ENCODE data around the gene ADGRL3.
"Not testable (repeated sequence)": the region's sequence is repeated elsewhere in the genome, so short reads cannot be mapped to it uniquely, and the experiment has no call there.

Gene ADGRL3

DNA sequence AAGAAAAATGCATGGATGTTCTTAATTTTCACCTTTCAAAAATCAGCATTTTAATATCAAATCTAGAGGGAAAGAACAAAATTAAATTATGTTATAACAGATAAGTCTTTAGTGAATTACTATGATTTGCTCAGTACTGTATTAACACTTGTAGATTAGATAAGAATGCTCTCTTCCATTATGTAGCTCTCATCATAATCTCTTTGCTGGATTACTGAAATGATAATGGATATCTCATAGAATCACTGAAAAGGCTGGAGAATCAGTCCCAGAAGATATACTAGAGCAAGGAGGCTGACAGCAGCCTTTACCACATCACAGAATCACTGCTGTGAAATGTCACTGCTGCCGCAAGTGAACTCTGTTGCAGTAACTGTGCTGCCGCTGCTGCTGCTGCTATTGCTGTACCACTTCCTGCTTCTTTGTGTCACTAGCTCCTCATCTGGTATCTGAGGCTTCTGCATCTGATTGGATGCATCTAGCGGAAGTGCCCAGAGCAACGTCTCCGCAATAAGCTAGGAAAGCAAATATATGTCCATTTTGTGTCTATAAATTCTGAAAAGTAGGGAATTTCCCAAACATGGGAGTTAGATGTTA lies 738.2 kb downstream of the ADGRL3 start:
- FAIRE-seq (no peak), DNase-seq (ENCODE audit: insufficient read length, low spot score) (no peak)
- TF ChIP-seq POLR2A (IDR thresholded peaks at IDR 0.05; ENCODE audit: low read depth, low read length), result no peak

- DNase-seq (ENCODE audit: insufficient read length, low spot score) (no peak), FAIRE-seq (no peak)
- TF ChIP-seq POLR2A (IDR thresholded peaks at IDR 0.05; ENCODE audit: low read depth, low read length), result no peak
Measured at GRCh38 chr4:61950625-61951024, 750.5 kb downstream of the ADGRL3 start.

DNA sequence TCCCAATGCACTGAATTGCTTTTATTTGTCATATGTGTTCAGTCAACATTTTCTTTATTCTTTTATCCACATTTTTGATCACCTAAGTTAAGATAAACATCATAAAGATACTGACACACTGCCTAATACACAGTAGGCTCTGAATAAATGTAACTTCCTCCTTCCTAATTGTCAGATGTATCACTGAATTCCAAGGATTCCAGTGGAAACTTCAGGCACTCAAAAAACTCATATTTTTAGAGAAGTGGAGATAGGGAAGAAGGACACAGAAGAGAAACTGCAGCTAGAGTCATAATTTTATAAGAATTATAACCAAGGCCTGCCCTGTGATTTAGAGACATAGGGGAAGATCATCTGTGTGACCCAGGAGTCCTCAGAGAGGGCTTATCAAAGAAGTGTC lies 753.3 kb downstream of the ADGRL3 start:
- no peak for TF ChIP-seq POLR2A (IDR thresholded peaks at IDR 0.05; ENCODE audit: low read depth, low read length)
- DNase-seq (ENCODE audit: insufficient read length, low spot score) (no peak), FAIRE-seq (no peak)

GRCh38 chr4:61958591-61958990 lies 758.5 kb downstream of the ADGRL3 start:
- no peak for TF ChIP-seq POLR2A (IDR thresholded peaks at IDR 0.05; ENCODE audit: low read depth, low read length)
- DNase-seq (ENCODE audit: insufficient read length, low spot score) (no peak), FAIRE-seq (no peak)

- FAIRE-seq (no peak), DNase-seq (ENCODE audit: insufficient read length, low spot score) (no peak)
- TF ChIP-seq POLR2A (IDR thresholded peaks at IDR 0.05; ENCODE audit: low read depth, low read length), result no peak
Measured at GRCh38 chr4:61959087-61959486, 759.0 kb downstream of the ADGRL3 start.

DNA sequence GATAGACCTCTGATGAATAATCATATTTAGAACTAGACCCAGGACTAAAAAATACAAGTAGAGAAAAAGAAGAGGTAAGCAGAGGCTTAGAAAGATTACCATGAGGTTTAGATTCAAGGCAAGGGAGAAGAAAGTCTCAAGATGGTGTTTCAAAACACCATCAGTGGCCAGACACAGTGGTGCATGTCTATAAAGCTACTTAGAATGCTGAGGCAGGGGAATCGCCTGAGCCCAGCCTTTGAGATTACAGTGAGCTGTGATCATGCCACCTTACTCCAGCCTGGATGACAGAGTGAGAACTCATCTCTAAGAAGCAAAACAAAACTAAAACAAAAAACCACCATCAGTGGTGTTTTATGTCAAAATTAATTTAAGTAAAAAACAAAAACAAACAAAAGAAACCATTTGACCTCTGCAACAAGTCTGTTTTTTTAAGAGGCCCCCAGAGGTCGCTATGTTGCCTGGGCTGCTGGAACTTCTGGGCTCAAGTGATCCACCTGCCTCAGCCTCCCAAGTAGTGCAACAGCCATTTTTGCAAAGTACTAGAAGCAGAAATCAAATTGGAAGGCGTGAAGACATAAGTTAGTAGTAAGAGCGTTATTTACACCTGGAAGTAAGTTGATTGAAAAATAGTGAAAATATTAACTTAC lies 784.3 kb downstream of the ADGRL3 start:
- DNase-seq (ENCODE audit: insufficient read length, low spot score) (no peak), FAIRE-seq (no peak)
- no peak for TF ChIP-seq POLR2A (IDR thresholded peaks at IDR 0.05; ENCODE audit: low read depth, low read length)

DNA sequence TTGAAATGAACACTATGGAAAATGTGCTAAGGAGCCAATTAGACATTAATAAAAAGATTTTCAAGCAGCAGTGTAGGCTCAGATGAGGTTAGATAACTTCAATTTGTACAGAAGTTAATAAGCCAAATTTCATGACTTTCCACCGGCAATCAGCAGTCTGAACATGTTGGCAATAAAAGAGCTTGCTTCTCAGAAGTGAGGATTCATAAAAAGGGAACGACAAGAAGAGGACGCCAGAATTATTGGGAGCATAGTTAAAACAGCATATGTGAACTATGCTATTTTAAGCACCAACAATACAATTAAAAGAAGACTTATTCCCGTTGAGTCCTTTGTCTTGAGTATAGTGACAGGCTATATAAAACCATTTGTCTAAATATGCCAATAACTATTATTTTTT lies 785.3 kb downstream of the ADGRL3 start:
- DNase-seq (ENCODE audit: insufficient read length, low spot score), result no peak
- no peak for TF ChIP-seq POLR2A (IDR thresholded peaks at IDR 0.05; ENCODE audit: low read depth, low read length)
- no peak for FAIRE-seq

DNA sequence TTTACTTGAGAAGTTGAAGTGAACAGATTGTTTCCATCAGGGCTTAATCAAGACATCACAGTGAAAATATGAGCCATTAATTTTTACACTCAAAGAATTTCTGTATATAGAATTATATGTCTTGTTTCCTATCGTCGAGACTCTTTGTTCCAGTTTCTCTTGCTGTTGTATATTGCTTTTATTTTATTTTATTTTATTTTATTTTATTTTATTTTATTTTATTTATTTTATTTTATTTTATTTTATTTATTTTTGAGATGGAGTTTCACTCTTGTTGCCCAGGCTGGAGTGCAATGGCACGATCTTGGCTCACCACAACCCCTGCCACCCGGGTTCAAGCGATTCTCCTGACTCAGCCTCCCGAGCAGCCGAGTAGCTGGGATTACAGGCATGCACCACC lies 786.8 kb downstream of the ADGRL3 start:
- not testable (repeated sequence) for DNase-seq (ENCODE audit: insufficient read length, low spot score); FAIRE-seq

DNA sequence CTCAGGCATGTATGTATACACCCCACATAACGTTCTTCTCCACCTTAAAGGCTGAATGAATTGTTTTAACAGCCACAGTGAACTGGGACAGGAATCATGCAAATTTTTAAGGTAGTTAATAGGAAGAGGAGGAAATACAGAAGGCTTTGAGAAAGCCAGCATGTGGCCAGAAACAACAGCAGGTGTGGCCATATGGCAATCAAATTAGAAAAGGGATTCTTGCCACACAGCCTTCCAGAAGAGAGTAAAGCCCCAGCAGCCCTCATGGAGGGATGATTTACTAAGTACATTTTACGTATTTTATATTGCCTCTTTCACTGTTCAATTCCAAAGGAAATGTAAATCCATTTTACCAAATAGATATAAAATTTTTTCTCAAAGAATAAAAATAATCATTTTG lies 792.2 kb downstream of the ADGRL3 start:
- TF ChIP-seq POLR2A (IDR thresholded peaks at IDR 0.05; ENCODE audit: low read depth, low read length), result no peak
- no peak for FAIRE-seq
- DNase-seq (ENCODE audit: insufficient read length, low spot score), result no peak

GRCh38 chr4:61994036-61994435 lies 793.9 kb downstream of the ADGRL3 start:
- TF ChIP-seq POLR2A (IDR thresholded peaks at IDR 0.05; ENCODE audit: low read depth, low read length), result no peak
- DNase-seq (ENCODE audit: insufficient read length, low spot score), result no peak
- no peak for FAIRE-seq

- DNase-seq (ENCODE audit: insufficient read length, low spot score), result no peak
- FAIRE-seq, result no peak
- TF ChIP-seq POLR2A (IDR thresholded peaks at IDR 0.05; ENCODE audit: low read depth, low read length), result no peak
Measured at GRCh38 chr4:61995717-61996340, 795.7 kb downstream of the ADGRL3 start.

- no peak for TF ChIP-seq POLR2A (IDR thresholded peaks at IDR 0.05; ENCODE audit: low read depth, low read length)
- DNase-seq (ENCODE audit: insufficient read length, low spot score), result no peak
- FAIRE-seq, result no peak
Measured at GRCh38 chr4:61996943-61997342, 796.8 kb downstream of the ADGRL3 start.

- no peak for DNase-seq (ENCODE audit: insufficient read length, low spot score)
- TF ChIP-seq POLR2A (IDR thresholded peaks at IDR 0.05; ENCODE audit: low read depth, low read length), result no peak
- FAIRE-seq, result no peak
Measured at GRCh38 chr4:61997831-61998230, 797.7 kb downstream of the ADGRL3 start.

- DNase-seq (ENCODE audit: insufficient read length, low spot score), result no peak
- no peak for FAIRE-seq
- TF ChIP-seq POLR2A (IDR thresholded peaks at IDR 0.05; ENCODE audit: low read depth, low read length), result no peak
Measured at GRCh38 chr4:62003695-62004094, 803.6 kb downstream of the ADGRL3 start.

DNA sequence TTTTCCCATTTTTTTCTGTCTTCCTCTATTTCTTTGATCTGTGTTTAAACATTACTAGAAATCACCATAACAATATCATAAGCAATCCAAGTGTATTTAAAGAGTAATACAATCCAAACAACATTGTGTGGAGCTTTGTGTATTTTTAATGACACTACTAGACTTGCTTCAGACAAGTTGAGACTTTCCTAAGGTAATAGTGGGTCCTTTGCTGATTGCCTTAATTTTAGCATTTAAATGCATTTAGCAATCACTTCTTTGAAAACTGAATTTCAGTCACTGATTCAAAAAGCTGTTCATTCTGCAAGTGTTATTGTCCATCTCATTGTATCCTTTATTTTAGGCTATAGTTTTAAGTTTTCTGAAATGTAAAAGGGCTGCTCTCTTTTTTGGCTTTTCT lies 804.8 kb downstream of the ADGRL3 start:
- TF ChIP-seq POLR2A (IDR thresholded peaks at IDR 0.05; ENCODE audit: low read depth, low read length), result no peak
- DNase-seq (ENCODE audit: insufficient read length, low spot score) (no peak), FAIRE-seq (no peak)

Data from H54 (cell line).